ENCODE measurements around the gene NSMCE1.

Gene NSMCE1, protein sequence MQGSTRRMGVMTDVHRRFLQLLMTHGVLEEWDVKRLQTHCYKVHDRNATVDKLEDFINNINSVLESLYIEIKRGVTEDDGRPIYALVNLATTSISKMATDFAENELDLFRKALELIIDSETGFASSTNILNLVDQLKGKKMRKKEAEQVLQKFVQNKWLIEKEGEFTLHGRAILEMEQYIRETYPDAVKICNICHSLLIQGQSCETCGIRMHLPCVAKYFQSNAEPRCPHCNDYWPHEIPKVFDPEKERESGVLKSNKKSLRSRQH

DNA sequence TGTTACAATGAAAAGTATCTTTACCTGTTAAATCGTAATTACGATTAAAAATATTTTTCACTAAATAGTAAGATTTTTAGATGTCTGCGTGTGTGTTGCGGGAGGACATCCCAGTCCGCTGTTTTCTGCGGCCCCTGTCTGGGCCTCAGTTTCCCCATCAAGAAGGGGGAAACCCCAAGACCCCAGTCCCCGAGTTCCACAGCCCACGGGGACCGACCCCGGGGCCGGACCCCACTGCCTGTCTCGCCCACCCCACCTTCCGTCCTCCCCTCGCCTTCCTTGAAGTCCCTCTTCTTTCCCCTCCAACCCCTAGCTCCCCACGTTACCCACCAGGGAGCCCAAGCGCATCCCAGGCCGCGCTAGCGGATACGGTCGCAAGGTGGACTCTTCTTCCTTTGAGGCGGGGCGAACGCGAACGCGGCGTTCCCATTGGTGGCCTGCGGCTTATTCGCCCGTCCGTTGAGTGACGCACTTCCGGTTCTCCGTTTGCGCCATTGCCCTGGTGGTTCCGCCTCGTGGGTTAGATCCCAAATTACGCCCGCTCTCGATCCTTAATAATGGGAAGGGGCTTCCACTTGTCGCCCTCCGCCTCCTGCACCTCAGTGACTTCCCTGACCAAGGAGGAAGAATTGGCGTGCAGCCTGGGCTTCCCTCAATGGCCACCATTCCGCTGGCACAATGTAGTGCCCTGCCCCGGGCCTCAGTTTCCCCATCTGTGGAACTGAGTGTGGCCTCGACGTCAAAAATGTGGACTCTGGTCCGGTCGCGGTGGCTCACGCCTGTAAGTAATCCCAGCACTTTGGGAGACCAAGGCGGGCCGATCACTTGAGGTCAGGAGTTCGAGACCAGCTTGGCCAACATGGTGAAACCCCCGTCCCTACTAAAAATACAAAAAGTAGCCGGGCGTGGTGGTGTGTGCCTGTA, at the start of gene NSMCE1:
Gene NSMCE1 (minus strand): TSS at position 397 of the 924 bp plus-strand sequence. CDS start 11,202 bp downstream, outside the sequence.
- in situ Hi-C loops (cut with HindIII; ENCODE audit: low sequenced_read_pairs) = loop anchor here (25.0 kb wide), 1 partner anchor 94 kb away; no protein-coding TSS in a partner anchor

- in situ Hi-C loops (cut with HindIII; ENCODE audit: low sequenced_read_pairs) = no loop called here
These were observed 49.3 kb upstream of the NSMCE1 start for GRCh38 chr16:27317738-27318391.

DNA sequence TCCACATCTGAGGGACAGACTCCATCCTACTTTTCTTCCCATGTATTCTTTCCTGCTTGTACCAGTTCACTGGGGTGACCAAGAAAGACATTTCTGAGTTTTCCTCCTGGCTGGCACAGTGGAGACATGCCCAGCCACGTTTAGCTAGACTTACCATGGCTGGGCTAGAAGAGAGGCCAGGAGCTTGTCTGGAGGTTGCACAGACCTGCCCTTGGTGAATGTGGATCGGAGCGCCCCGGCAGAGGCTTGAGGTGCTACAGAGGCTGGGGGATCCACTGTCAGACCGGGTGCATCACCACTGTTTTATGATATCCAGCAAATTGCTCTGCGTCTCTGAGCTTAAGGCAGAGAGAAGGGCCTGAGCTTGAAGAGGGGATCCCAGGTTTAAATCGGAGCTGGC, 48.7 kb upstream of the NSMCE1 start:
- in situ Hi-C loops (cut with HindIII; ENCODE audit: low sequenced_read_pairs) = no loop called here

GRCh38 chr16:27316038-27316680, 47.6 kb upstream of the NSMCE1 start:
- in situ Hi-C loops (cut with HindIII; ENCODE audit: low sequenced_read_pairs) = no loop called here

DNA sequence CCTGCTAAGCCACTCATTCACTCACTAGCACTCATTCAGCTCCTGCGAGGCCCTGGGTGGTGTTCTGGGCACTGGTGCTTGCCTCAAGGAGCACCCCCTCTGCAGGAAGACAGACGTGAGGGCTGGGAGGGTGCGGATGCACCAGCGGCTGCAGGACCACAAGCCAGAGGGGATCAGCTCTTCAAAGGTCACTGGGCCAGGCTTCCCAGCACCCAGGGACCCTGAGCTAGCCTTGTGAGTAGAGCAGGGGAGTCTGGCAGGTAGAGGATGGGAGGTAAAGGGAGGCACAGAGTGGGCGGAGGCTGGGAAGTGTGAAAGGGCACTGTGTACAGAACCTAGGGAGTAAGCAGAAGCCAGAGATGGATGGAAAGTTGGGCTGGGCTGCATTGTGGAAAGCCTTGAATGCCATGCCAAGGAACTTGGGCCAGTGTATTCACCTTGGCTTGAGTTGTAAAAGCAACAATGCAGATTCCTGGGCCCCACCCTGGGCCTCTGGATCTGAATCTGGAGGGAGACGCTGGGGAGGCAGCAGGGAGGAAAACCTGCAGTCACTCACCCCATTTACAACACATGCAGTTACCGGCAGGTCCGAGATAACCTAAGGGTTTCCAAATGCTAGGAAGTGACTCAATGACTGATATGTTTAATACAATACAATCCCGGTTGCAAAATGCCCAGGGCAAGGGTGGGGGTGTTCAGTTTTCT, 46.9 kb upstream of the NSMCE1 start:
- in situ Hi-C loops (cut with HindIII; ENCODE audit: low sequenced_read_pairs) = no loop called here

DNA sequence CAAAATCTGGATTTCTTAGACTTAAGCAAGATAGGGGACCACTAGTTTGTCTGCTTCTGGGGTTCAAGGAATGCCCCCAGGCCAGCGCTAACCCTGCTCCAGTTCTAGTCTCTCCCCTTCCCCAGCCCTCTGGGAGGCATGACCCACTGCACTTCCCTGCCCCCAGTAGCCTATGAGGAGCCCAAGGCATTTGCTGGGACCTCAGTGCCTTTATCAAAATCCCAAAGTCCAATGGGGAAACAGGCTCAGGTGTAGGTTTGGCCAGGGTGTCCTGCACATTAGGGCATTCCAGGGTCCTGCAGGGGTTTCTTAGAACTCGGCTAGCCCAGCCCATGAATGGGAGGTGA, 46.4 kb upstream of the NSMCE1 start:
- in situ Hi-C loops (cut with HindIII; ENCODE audit: low sequenced_read_pairs) = no loop called here

DNA sequence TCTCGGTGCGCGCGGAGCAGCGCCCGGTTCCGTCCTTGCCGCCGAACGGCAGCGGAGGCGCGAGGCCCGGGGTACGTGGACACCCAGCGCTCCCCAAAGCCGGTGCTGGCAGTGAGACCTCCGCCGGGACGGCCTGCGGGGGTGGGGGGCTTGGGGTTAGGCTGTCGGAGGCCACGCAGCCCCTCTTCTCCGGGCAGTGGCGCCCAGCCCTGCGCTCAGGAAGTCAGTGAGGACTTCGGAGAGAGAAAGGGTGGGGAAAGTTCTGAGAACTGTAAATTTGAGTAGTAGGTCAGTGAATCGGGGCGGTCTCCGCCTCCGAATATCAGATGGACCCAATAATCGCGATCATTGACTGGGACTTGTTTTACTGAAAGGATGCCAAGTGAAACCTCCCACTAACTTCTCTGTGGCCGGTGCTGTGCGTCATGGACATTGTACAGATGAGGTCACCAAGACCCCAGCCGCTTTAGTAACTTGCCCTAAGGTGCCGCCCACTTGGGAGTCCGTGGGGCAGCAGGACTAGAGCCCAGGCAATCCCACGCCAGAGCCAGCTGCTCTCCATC, 45.7 kb upstream of the NSMCE1 start:
- in situ Hi-C loops (cut with HindIII; ENCODE audit: low sequenced_read_pairs) = no loop called here

DNA sequence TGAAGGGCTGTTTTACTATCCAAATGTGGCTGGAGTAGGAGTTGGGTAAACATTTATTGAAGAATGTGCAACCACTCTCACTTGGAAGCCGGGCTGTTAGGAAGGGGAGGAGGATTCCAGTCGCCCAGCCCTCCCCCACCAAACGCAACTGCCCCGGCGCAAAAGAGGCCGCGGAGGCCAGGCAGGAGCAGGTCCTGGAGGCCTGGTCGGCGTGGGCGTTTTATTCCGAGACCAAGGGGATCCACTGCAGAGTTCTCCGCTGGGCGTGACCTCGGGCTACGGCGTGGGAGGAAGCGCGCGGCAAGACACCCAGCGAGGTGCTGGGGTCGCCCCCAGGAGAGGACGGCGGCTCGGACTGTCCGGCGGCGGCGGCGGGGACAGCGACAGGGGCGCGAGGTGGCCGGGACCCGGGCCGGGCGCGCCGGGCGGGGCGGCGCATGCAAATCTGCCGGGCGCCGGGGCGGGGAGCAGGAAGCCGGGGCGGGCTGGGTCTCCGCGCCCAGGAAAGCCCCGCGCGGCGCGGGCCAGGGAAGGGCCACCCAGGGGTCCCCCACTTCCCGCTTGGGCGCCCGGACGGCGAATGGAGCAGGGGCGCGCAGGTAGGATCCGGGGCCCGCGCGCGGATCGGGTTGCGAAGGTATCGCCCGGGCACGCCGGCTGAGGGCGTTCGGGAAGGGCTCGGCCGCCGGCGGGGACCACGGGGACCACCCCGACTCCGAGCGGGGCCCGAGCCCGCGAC, 45.0 kb upstream of the NSMCE1 start, which contains the start of gene IL4R:
Gene IL4R (plus strand): TSS at position 553 of the 739 bp plus-strand sequence. CDS start 26,230 bp downstream, outside the sequence.
- in situ Hi-C loops (cut with HindIII; ENCODE audit: low sequenced_read_pairs) = no loop called here

- in situ Hi-C loops (cut with HindIII; ENCODE audit: low sequenced_read_pairs) = no loop called here
These were observed 44.2 kb upstream of the NSMCE1 start for GRCh38 chr16:27312580-27313421.

DNA sequence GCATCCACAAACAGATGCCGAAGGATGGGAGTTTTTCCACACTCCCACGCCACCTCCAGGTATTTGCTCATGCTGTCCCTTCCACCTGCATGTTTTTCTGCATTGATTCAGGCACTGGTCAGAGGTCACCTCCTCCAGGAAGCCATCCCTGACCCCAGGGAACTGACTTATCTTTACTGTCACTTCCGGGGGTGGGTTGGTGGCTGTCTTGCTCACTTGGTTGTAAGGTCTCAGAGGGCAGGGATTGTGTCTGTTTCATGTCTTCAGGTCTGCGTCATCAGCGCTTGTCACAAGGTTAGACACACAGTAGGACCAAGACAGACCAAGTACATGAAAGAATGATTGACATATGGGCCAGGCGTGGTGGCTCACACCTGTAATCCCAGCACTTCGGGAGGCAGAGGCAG, 43.3 kb upstream of the NSMCE1 start:
- in situ Hi-C loops (cut with HindIII; ENCODE audit: low sequenced_read_pairs) = no loop called here

DNA sequence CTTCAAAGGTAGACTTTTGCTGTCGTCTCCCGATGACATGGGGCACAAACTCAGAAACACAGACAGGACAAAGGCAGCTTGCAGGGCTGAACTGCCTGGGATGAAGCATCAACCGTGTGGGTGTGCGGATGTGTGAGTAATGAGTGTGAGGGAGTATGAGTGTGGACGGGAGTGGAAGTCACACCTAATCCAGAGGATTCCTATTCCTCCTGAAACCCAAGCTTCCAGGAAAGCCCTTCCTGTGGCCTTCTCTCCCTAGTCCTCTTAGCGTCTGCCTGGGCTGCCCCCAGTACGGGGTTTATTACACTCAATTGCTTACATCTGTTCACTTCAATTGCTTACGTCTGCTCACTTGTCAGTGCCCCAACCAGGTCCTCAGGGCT, 42.9 kb upstream of the NSMCE1 start:
- in situ Hi-C loops (cut with HindIII; ENCODE audit: low sequenced_read_pairs) = no loop called here

GRCh38 chr16:27310576-27311447, 42.2 kb upstream of the NSMCE1 start:
- in situ Hi-C loops (cut with HindIII; ENCODE audit: low sequenced_read_pairs) = no loop called here

DNA sequence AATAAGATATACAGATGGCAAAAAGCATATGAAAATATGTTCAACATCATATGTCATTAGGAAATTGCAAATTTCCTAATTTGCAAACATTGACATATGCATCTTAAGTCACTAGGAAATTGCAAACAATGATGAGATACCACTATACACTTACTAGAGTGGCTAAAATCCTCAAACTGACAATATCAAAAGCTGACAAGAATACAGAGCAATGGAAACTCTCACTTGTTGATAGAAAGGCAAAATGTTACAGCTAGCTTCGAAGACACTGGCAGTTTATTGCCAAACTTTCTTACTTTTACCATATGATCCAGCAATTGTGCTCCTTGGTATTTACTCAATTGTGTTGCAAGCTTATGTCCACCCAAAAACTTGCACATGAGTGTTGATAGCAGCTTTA, 40.2 kb upstream of the NSMCE1 start:
- in situ Hi-C loops (cut with HindIII; ENCODE audit: low sequenced_read_pairs) = no loop called here

DNA sequence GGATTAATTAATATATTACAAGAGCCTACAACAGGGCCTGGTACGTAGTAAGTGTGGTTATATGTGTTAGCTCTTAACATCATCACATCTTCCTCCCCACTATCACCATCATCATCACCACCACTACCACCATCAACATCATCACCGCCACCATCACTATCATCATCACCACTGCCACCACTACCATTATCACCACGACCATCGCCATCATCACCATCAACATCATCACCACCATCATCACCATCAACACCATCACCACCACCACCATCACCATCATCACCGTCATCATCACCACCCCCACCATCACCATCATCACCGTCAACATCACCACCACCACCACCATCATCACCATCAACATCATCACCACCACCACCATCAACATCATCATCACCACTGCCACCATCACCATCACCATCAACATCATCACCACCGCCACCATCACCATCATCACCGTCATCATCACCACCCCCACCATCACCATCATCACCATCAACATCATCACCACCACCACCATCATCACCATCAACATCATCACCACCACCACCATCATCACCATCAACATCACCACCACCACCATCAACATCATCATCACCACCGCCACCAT, 37.4 kb upstream of the NSMCE1 start:
- in situ Hi-C loops (cut with HindIII; ENCODE audit: low sequenced_read_pairs) = no loop called here

GRCh38 chr16:27304881-27305745, 36.5 kb upstream of the NSMCE1 start:
- in situ Hi-C loops (cut with HindIII; ENCODE audit: low sequenced_read_pairs) = no loop called here

DNA sequence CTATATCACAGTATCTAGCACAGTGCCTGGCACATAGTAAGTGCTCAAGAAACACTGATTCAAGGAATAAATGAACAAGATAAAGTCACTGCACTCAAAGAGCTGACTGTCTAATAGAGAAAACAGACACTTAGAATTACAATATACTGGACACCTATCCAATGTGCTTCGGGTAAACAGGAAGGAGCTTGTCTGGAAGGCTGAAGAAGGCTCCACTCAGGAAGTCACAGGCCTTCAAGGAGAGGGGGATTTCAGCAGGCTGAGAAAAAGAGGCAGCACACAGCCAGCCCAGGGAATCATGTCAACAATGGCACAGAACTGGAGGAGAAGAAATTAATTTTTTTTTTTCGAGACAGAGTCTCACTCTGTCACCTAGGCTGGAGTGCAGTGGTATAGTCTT, 35.5 kb upstream of the NSMCE1 start:
- in situ Hi-C loops (cut with HindIII; ENCODE audit: low sequenced_read_pairs) = no loop called here
